IMR-90 (cell line): ENCODE measurements around the gene TMEM117. TPM values are rescaled to one million over a fixed set of nuclear protein-coding genes. Genes with fewer than 3 reads are reported as not detected.

Source experiments
- ATAC-seq: fragments of 200-7000 bp; cut with Tn5 transposase; 2 replicates; pipeline ENCODE4 v1.9.1; 2020; ENCODE audit warnings: low read depth, mild to moderate bottlenecking, moderate library complexity
- BruUV-seq: library from RNA; stranded (reverse); fragments of 400-500 nt; replicated peaks from 2 replicates; lab custom pipeline; 2021; lab: Mats Ljungman, UMichigan
- CTCF ChIA-PET: fragments of 300-600 bp; formaldehyde crosslinking; extraction: SDS; loops from one replicate; lab custom pipeline; 2021; ENCODE audit warnings: antibody characterized with exemption; lab: Yijun Ruan, JAX
- POLR2A ChIA-PET: fragments of 300-600 bp; sonication (Branson Sonifier 250); formaldehyde crosslinking; loops from one replicate; lab custom pipeline; 2022; ENCODE audit warnings: antibody characterized with exemption; ENCODE audit not compliant: unreplicated experiment; lab: Charles Lee
- DNase-seq: peaks from one replicate; pipeline ENCODE4 v3.0.0; 2013
- H2AFZ ChIP-seq: replicated peaks from 2 replicates; pipeline ENCODE3; 2013; ENCODE audit warnings: low read length, mild to moderate bottlenecking; ENCODE audit not compliant: poor library complexity
- H2AK5ac ChIP-seq: 2 replicates; pipeline ENCODE4 v1.6.1; 2013; ENCODE audit warnings: low read depth, low read length, inconsistent platforms
- H2AK9ac ChIP-seq: replicated peaks from 2 replicates; pipeline ENCODE3; 2013; ENCODE audit warnings: mild to moderate bottlenecking, low read depth, low read length, moderate library complexity; ENCODE audit not compliant: poor library complexity
- H2BK120ac ChIP-seq: 2 replicates; pipeline ENCODE4 v1.6.1; 2013; ENCODE audit warnings: low read depth, low read length, inconsistent platforms
- H2BK15ac ChIP-seq: 3 replicates; pipeline ENCODE4 v1.6.1; 2013; ENCODE audit warnings: low read depth, low read length, inconsistent platforms
- H2BK20ac ChIP-seq: 2 replicates; pipeline ENCODE4 v1.6.1; 2013; ENCODE audit warnings: low read depth, mild to moderate bottlenecking, inconsistent platforms, low read length, moderate library complexity
- H2BK5ac ChIP-seq: 2 replicates; pipeline ENCODE4 v1.6.1; 2013; ENCODE audit warnings: mild to moderate bottlenecking, low read depth, low read length, inconsistent platforms; ENCODE audit not compliant: poor library complexity, severe bottlenecking
- H3K14ac ChIP-seq: replicated peaks from 2 replicates; pipeline ENCODE4 v1.6.1; 2013; ENCODE audit warnings: low read depth, low read length, inconsistent platforms
- H3K18ac ChIP-seq: 2 replicates; pipeline ENCODE4 v1.6.1; 2013; ENCODE audit warnings: low read depth, low read length, control low read depth
- H3K23ac ChIP-seq: 2 replicates; pipeline ENCODE4 v1.6.1; 2013; ENCODE audit warnings: low read depth, low read length, inconsistent platforms
- H3K27ac ChIP-seq: 2 replicates; pipeline ENCODE4 v1.5.1; 2013; ENCODE audit warnings: mild to moderate bottlenecking, control low read depth, low read length; ENCODE audit not compliant: insufficient read depth
- H3K27me3 ChIP-seq: 2 replicates; pipeline ENCODE4 v1.6.1; 2013; ENCODE audit warnings: low read length; ENCODE audit not compliant: control insufficient read depth, insufficient read depth
- H3K36me3 ChIP-seq: 2 replicates; pipeline ENCODE4 v1.6.1; 2013; ENCODE audit warnings: low read length, mixed read lengths; ENCODE audit not compliant: control insufficient read depth, insufficient read depth
- H3K4ac ChIP-seq: 2 replicates; pipeline ENCODE4 v1.6.1; 2013; ENCODE audit warnings: low read depth, low read length, inconsistent platforms
- H3K4me1 ChIP-seq: 2 replicates; pipeline ENCODE4 v1.6.1; 2013; ENCODE audit warnings: low read length, mixed read lengths; ENCODE audit not compliant: control insufficient read depth, insufficient read depth
- H3K4me2 ChIP-seq: 2 replicates; pipeline ENCODE4 v1.6.1; 2013; ENCODE audit warnings: low read depth, mild to moderate bottlenecking, control low read depth, low read length, moderate library complexity
- H3K4me3 ChIP-seq: 2 replicates; pipeline ENCODE4 v1.5.1; 2013; ENCODE audit warnings: low read depth, mild to moderate bottlenecking, control low read depth, low read length, moderate library complexity; ENCODE audit not compliant: insufficient read depth
- H3K56ac ChIP-seq: 2 replicates; pipeline ENCODE4 v1.6.1; 2013; ENCODE audit warnings: low read length, inconsistent platforms; ENCODE audit not compliant: insufficient read depth; ENCODE audit errors: extremely low read depth
- H3K79me1 ChIP-seq, 2 experiments: 2 replicates each; pipeline ENCODE4 v1.6.1; 2013; ENCODE audit warnings: low read length in 2 of 2, inconsistent platforms in 1 of 2, low read depth in 1 of 2
- H3K9ac ChIP-seq: 2 replicates; pipeline ENCODE4 v1.6.1; 2013; ENCODE audit warnings: low read depth, low read length, control low read depth
- H3K9me1 ChIP-seq: 2 replicates; pipeline ENCODE4 v1.6.1; 2013; ENCODE audit warnings: low read length, inconsistent platforms; ENCODE audit not compliant: insufficient read depth
- H3K9me3 ChIP-seq: 2 replicates; pipeline ENCODE4 v1.6.1; 2013; ENCODE audit warnings: low read length; ENCODE audit not compliant: control insufficient read depth, insufficient read depth
- H4K20me1 ChIP-seq: 2 replicates; pipeline ENCODE4 v1.6.1; 2013; ENCODE audit warnings: low read length, inconsistent platforms; ENCODE audit not compliant: insufficient read depth
- H4K5ac ChIP-seq: 2 replicates; pipeline ENCODE4 v1.6.1; 2013; ENCODE audit warnings: mild to moderate bottlenecking, low read depth, low read length, control low read depth
- H4K8ac ChIP-seq, 2 experiments: 2 replicates each; pipeline ENCODE4 v1.6.1; 2013; ENCODE audit warnings: low read depth in 2 of 2, low read length in 2 of 2, control low read depth in 1 of 2, inconsistent platforms in 1 of 2
- H4K91ac ChIP-seq: 2 replicates; pipeline ENCODE4 v1.6.1; 2013; ENCODE audit warnings: low read depth, low read length, inconsistent platforms; ENCODE audit not compliant: insufficient read depth
- BHLHE40 ChIP-seq: fragments of 150-350 bp; IDR thresholded peaks from 2 replicates; pipeline ENCODE4 v1.6.1; 2016; ENCODE audit warnings: mild to moderate bottlenecking, low read depth, low read length
- CEBPB ChIP-seq: IDR thresholded peaks from 2 replicates; pipeline ENCODE4 v1.6.1; 2012; ENCODE audit warnings: low read depth, low read length, improper control_type of control experiment
- CHD1 ChIP-seq: IDR thresholded peaks from 2 replicates; pipeline ENCODE4 v1.6.1; 2012; ENCODE audit warnings: low read depth, low read length, improper control_type of control experiment
- FOS ChIP-seq: fragments of 150-350 bp; IDR thresholded peaks from 2 replicates; pipeline ENCODE4 v1.6.1; 2016; ENCODE audit warnings: low read depth, low read length
- RAD21 ChIP-seq: IDR thresholded peaks from 2 replicates; pipeline ENCODE4 v1.6.1; 2012; ENCODE audit warnings: low read length, improper control_type of control experiment
- RFX5 ChIP-seq: IDR thresholded peaks from 2 replicates; pipeline ENCODE4 v1.8.0; 2012; ENCODE audit warnings: low read depth, mild to moderate bottlenecking, low read length, moderate library complexity
- SMC3 ChIP-seq: fragments of 150-350 bp; IDR thresholded peaks from 2 replicates; pipeline ENCODE4 v1.6.1; 2016; ENCODE audit warnings: low read depth, mild to moderate bottlenecking, antibody characterized with exemption, low read length, moderate library complexity
- WGBS, 2 experiments: methylation state at CpG; one replicate each; pipeline versions ENCODE4 v1.1.5 to v1.1.7; 2013; ENCODE audit warnings: missing lambda C conversion rate in 2 of 2; ENCODE audit not compliant: insufficient read length in 1 of 2; ENCODE audit errors: extremely low coverage in 2 of 2; 5-methylcytosine and 5-hydroxymethylcytosine counted together
- dilution Hi-C: fragments of 300-500 bp; cut with HindIII; formaldehyde crosslinking; loops from one replicate; pipeline ENCODE4 v1.14.3; 2018; ENCODE audit warnings: low sequenced_read_pairs; ENCODE audit not compliant: unreplicated experiment
- in situ Hi-C: fragments of 300-500 bp; cut with MboI; formaldehyde crosslinking; loops from 3 replicates; pipeline ENCODE4 v1.14.3; 2019; ENCODE audit warnings: low sequenced_read_pairs, inconsistent platforms, mixed read lengths
- intact Hi-C: fragments of 100-400 bp; cut with micrococcal nuclease; formaldehyde crosslinking; loops from 2 replicates; pipeline ENCODE4 v1.10.0; 2022
- polyA plus RNA-seq, 3 experiments: library from polyadenylated mRNA; depleted of rRNA; stranded (reverse); fragments of >200 nt; gene quantifications; 2 replicates each; pipeline ENCODE4 v1.2.3, GENCODE V29; 2012; ENCODE audit warnings: low replicate concordance in 1 of 3
- total RNA-seq: library from RNA; depleted of rRNA; stranded (reverse); fragments of >200 nt; gene quantifications from 2 replicates; pipeline ENCODE4 v1.2.3, GENCODE V29; 2012
- TF ChIP-seq, protein P1 (sequence below): conservative IDR thresholded peaks from 2 replicates; pipeline ENCODE4 v1.5.1; 2012; ENCODE audit warnings: mild to moderate bottlenecking, low read depth, low read length, improper control_type of control experiment

The TMEM117 gene
- total and polyA plus RNA-seq, 2 of the 4 experiments (the other 2 are of a cell fraction) = 8.7 to 21.0 TPM

DNA sequence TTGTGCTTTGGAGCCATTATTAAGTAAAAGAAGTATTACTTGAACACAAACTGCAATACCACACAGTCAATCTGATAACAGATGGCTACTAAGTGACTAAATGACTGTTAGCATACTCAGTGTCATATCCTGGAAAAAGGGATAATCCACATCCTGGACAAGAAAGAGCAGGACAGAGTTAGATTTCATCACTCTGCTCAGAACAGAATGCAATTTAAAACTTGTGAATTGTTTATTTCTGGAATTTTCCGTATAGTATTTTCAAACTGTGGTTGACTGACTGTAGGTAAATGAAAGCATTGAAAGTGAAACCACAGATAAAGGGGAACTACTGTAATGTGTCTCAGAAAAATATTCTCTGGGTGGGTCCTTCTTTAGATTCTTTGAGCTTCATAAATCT is 458.8 kb downstream of the TMEM117 start:
- H2BK120ac ChIP-seq = no peak overlapping the region
- H2BK5ac ChIP-seq = no peak overlapping the region
- H4K20me1 ChIP-seq = no peaks in the 10 kb centered on the region
- no CpG with 5 or more reads among the region's 1 CpG for WGBS, 2 experiments
- H3K23ac ChIP-seq = no peak overlapping the region
- H3K18ac ChIP-seq = no peak overlapping the region
- H3K56ac ChIP-seq = no peak overlapping the region
- in situ Hi-C loops = no loop called here
- no peaks in the 10 kb centered on the region; the same call in 1 of the 2 replicates for H3K9me3 ChIP-seq
- H3K4me2 ChIP-seq = no peak overlapping the region
- no peak overlapping the region for H2AFZ ChIP-seq
- no peak overlapping the region for H3K4me3 ChIP-seq
- CTCF ChIA-PET = no interaction called here
- no peaks in the 10 kb centered on the region for H3K4me1 ChIP-seq
- no peak overlapping the region for H3K27ac ChIP-seq
- intact Hi-C loops = no loop called here
- no peak overlapping the region for H3K14ac ChIP-seq
- H2AK9ac ChIP-seq = no peak overlapping the region
- dilution Hi-C loops = no loop called here
- DNase-seq = no peak
- no peak overlapping the region for H3K4ac ChIP-seq
- H3K36me3 ChIP-seq = no peaks in the 10 kb centered on the region
- H2BK15ac ChIP-seq = no peak overlapping the region
- no peaks in the 10 kb centered on the region for H3K79me1 ChIP-seq
- no peak overlapping the region for H3K9ac ChIP-seq
- H3K9me1 ChIP-seq = no peaks in the 10 kb centered on the region
- H4K5ac ChIP-seq = no peak overlapping the region
- no TSS peak for BruUV-seq
- H2BK20ac ChIP-seq = no peak overlapping the region
- no peak overlapping the region for H4K8ac ChIP-seq
- TF ChIP-seq BHLHE40 (no peak), RFX5 (no peak), CHD1 (no peak), RAD21 (no peak), CEBPB (no peak), SMC3 (no peak), FOS (no peak)
- TF ChIP-seq, protein P1, sequence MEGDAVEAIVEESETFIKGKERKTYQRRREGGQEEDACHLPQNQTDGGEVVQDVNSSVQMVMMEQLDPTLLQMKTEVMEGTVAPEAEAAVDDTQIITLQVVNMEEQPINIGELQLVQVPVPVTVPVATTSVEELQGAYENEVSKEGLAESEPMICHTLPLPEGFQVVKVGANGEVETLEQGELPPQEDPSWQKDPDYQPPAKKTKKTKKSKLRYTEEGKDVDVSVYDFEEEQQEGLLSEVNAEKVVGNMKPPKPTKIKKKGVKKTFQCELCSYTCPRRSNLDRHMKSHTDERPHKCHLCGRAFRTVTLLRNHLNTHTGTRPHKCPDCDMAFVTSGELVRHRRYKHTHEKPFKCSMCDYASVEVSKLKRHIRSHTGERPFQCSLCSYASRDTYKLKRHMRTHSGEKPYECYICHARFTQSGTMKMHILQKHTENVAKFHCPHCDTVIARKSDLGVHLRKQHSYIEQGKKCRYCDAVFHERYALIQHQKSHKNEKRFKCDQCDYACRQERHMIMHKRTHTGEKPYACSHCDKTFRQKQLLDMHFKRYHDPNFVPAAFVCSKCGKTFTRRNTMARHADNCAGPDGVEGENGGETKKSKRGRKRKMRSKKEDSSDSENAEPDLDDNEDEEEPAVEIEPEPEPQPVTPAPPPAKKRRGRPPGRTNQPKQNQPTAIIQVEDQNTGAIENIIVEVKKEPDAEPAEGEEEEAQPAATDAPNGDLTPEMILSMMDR = no peak
- POLR2A ChIA-PET = no interaction called here
- no peak for ATAC-seq
- H4K91ac ChIP-seq = no peak overlapping the region
- H3K27me3 ChIP-seq = no peaks in the 10 kb centered on the region
- no peak overlapping the region for H2AK5ac ChIP-seq
